22Rv1 (cell line): ENCODE measurements around the gene SLC23A2.

Source experiments
- H3K27ac ChIP-seq: fragments of 450-650 bp; 2 replicates; pipeline ENCODE4 v1.5.1; 2017
- ZFX ChIP-seq: fragments of 450-650 bp; IDR thresholded peaks from 2 replicates; pipeline ENCODE4 v1.6.1; 2017; ENCODE audit warnings: antibody characterized with exemption, borderline replicate concordance
- TF ChIP-seq, protein P1 (sequence below): fragments of 450-650 bp; IDR thresholded peaks from 2 replicates; pipeline ENCODE4 v1.5.1; 2017; ENCODE audit warnings: mild to moderate bottlenecking

Gene SLC23A2

DNA sequence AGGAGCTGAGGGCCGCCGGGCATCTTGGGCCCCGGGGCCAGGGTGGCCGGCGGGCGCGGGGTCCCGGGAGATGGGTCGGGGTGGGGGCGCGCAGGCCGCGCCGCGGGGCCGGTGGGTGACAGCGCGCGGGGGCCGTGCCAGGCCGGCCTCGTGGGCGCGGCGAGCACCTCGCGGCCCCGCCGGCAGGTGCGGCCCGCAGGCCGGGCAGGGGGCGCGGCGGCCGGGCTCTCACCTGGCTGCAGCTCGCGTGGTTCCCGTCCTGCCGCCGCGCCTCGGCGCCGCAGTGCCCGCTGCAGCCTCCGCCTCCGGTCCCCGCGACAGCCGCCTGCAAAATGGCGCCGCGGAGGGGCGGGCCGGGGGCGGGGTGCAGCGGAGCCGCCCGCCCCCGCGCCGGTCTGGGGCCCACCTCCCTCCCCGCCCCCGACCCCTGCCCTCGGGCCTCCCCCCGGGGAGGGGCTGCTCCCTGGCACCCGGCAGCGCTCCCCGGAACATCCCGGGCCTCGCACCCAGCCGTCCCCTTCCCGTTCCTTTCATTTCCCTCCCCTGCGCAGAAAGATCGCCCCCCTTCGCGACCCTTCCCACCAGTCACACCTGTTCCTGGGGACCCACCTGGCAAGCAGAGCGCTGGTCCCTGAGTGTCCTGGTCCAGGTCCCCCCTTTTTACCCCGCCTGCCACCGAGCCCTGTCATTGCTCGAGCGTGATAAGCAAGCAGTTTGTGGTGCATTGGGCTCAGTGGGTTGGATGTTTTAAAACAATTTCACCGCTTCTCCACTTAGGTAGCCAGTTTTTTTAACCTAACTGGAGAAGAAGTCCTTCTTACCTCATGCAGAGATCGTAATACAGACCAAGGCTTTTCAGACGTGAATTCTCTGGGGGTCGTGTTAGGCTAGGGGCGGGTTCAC is at the start of gene SLC23A2:
TSS of gene SLC23A2 (minus strand) at position 337 of the 903 bp plus-strand sequence. CDS start 68,948 bp downstream, outside the sequence.
- TF ChIP-seq ZFX = no peak
- TF ChIP-seq, protein P1, sequence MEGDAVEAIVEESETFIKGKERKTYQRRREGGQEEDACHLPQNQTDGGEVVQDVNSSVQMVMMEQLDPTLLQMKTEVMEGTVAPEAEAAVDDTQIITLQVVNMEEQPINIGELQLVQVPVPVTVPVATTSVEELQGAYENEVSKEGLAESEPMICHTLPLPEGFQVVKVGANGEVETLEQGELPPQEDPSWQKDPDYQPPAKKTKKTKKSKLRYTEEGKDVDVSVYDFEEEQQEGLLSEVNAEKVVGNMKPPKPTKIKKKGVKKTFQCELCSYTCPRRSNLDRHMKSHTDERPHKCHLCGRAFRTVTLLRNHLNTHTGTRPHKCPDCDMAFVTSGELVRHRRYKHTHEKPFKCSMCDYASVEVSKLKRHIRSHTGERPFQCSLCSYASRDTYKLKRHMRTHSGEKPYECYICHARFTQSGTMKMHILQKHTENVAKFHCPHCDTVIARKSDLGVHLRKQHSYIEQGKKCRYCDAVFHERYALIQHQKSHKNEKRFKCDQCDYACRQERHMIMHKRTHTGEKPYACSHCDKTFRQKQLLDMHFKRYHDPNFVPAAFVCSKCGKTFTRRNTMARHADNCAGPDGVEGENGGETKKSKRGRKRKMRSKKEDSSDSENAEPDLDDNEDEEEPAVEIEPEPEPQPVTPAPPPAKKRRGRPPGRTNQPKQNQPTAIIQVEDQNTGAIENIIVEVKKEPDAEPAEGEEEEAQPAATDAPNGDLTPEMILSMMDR = no peak
- H3K27ac ChIP-seq = no peak within 1 kb of the TSS

DNA sequence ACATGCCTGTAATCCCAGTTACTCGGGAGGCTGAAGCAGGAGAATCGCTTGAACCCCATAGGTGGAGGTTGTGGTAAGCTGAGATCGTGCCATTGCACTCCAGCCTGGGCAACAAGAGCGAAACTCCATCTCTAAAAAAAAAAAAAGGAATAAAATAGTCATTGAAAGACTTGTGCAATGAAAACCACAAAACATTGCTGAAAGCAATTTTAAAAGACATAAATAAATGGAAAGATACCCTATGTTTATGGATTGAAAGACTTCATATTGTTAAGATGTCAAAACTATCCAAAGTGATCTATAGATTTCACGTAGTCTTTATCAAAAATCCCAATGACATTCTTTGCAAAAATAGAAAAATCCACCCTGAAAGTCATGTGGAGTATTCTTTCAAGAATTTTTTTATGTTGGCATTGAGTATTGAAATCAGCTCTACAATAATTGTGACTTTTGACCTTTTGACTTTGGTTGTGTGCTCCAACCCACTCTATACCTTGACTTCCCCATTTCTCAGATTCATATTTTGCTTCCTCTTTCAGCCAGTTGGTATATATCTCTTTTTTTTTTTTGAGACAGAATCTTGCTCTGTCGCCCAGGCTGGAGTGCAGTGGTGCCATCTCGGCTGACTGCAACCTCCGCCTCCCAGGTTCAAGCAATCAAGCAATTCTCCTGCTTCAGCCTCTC is 45.5 kb upstream of the SLC23A2 start:
- H3K27ac ChIP-seq = no peak overlapping the region
- TF ChIP-seq, protein P1 = no peak
- TF ChIP-seq ZFX = no peak

DNA sequence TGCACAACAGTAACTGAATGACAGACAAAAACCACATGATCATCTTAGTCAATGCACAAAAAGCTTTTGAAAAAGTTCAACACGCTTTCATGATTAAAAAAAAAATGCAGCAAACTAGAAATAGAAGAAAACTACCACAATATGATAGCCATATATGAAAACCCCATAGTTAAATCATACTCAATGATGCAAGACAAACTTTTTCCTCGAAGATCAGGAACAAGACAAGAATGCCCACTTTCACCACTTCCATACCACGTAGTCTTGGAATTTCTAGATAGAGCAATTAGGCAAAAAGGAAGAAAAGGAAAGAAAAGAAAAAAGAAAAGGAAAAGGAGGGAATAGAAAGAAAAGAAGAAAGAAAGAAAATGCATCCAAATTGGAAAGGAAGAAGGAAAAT is 44.6 kb upstream of the SLC23A2 start:
- TF ChIP-seq ZFX = no peak
- TF ChIP-seq, protein P1 = no peak
- H3K27ac ChIP-seq = no peak overlapping the region

DNA sequence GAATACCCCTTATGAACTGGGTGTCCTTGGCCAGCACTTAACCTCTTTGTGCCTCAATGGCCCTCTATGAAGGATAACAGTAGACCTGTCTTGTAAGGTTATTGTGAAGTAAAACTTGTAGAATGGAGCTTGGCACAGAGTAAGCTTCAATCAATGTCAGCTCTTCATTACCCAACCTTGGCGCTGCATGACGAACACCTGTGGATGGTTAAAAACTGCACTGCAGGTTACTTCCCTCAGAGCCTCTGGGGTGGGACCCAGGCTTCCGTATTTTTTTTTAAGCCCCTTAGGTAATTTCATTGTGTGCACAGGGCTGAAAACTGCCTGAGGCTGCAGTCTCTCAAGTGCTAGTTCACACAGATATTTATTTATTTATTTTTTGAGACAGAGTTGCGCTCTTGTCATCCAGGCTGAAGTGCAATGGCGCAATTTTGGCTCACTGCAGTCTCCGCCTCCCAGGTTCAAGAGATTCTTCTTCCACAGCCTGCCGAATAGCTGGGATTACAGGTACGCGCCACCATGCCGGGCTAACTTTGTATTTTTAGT is 42.8 kb upstream of the SLC23A2 start:
- H3K27ac ChIP-seq = no peak overlapping the region

DNA sequence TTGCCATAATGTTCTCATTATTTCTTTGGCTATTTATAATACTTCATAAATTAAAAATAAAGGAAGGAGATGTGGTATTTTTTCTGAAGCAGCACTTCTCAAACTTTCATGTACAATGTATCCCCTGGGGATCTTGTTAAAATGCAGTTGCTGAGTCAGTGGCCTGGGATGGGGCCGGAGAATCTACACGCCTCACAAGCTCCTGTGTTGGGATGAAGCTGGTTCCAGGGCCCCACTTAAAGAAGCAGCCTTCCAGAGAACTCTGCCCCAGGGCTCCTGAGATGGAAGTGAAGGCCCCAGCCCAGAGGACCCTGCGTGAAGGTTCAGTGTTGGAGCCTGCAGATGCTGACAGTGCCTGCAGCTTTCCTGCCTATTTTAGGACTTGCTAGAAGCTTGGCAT is 40.1 kb upstream of the SLC23A2 start:
- no peak overlapping the region for H3K27ac ChIP-seq
- no peak for TF ChIP-seq ZFX
- TF ChIP-seq, protein P1 = no peak

More for the DNA sequence above, 42.8 kb upstream of the SLC23A2 start:
- no peak for TF ChIP-seq ZFX
- TF ChIP-seq, protein P1 = no peak

DNA sequence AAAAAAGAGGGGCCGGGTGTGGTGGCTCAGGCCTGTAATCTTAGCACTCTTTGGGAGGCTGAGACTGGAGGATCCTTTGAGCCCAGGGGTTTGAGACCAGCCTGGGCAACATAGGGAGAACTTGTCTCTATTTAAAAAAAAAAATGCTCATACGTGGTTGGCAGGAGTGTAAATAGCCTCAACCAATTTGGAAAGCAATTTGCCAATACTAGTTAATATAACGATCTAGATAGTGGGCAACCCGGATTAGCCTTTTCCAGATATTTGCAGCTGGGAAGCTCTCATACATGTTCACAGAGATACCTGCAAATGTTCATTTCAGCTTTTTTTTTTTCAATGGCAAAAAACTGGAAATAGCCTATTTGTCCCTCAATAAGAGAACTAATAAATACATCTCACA is 39.0 kb upstream of the SLC23A2 start:
- H3K27ac ChIP-seq = no peak overlapping the region
- no peak for TF ChIP-seq ZFX
- TF ChIP-seq, protein P1 = no peak
